Right lobe of liver (tissue), 4 donors: ENCODE measurements around the gene CBX6.

Source experiments
- POLR2A ChIP-seq: fragments of 450-650 bp; IDR thresholded peaks from one replicate; pipeline ENCODE4 v1.6.1; 2017; ENCODE audit warnings: antibody characterized with exemption, mild to moderate bottlenecking
- TF ChIP-seq, protein P1 (sequence below), 4 donors: fragments of 200-600 bp in 3 of 4; fragments of 450-650 bp in 1 of 4; IDR thresholded peaks; one replicate each; pipeline versions ENCODE4 v1.5.1 to v1.8.0; 2016 to 2022; ENCODE audit warnings: antibody characterized with exemption in 4 of 4, mild to moderate bottlenecking in 2 of 4
- donor health status: DM: no; HTN: no; CAD: no.
- donor health status: DM: no; HTN: no; CAD: no.
- donor health status: DM: no; HTN: yes; CAD: no.

DNA sequence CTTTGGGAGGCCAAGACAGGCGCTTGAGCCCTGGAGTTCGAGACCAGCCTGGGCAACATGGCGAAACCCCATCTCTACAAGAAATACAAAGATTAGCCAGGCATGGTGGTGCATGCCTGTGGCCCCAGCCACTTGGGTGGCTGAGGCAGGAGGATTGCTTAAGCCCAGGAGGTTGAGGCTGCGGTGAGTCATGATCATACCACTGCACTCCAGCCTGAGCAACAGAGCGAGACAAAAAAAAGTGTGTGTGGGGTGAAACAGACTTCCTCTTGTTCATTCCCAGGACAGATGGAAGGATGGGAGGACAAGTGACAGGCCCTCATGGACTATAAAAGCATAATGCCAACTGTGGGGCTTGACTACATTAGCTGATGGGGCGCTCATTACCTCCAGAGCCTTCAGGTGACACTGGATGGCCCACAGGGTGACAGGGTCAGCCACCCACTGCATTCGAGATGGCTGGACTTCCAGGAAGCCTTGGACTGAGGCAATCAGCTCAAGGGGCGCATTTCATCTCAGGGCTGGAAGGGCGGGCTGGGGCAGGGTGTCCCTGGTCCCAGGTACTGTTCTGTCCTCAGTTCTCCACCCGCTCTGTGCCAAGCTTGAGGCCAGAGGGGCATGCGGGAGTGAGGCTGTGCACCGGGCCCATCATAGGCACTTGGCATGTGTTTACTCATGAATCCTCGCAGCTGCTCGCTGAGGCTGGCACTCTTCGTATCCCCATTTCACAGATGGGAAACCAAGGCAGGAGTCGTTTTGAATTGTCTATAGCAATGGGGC is 40.7 kb downstream of the CBX6 start:
- TF ChIP-seq, protein P1, sequence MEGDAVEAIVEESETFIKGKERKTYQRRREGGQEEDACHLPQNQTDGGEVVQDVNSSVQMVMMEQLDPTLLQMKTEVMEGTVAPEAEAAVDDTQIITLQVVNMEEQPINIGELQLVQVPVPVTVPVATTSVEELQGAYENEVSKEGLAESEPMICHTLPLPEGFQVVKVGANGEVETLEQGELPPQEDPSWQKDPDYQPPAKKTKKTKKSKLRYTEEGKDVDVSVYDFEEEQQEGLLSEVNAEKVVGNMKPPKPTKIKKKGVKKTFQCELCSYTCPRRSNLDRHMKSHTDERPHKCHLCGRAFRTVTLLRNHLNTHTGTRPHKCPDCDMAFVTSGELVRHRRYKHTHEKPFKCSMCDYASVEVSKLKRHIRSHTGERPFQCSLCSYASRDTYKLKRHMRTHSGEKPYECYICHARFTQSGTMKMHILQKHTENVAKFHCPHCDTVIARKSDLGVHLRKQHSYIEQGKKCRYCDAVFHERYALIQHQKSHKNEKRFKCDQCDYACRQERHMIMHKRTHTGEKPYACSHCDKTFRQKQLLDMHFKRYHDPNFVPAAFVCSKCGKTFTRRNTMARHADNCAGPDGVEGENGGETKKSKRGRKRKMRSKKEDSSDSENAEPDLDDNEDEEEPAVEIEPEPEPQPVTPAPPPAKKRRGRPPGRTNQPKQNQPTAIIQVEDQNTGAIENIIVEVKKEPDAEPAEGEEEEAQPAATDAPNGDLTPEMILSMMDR (IDR thresholded peaks at IDR 0.05): no peak
- no peak for TF ChIP-seq POLR2A
